ENCODE measurements around the gene PSD.

The PSD gene

GRCh38 chr10:102384053-102384452 lies 34.5 kb downstream of the PSD start:
- DNase-seq (ENCODE audit: low read depth), result no peak

- no peak for DNase-seq (ENCODE audit: low read depth)
Measured at GRCh38 chr10:102382871-102383270, 35.7 kb downstream of the PSD start.

- no peak for DNase-seq (ENCODE audit: low read depth)
Measured at GRCh38 chr10:102381983-102382382, 36.6 kb downstream of the PSD start.

GRCh38 chr10:102379383-102379782 lies 39.2 kb downstream of the PSD start:
- DNase-seq (ENCODE audit: low read depth), result no peak

- no peak for DNase-seq (ENCODE audit: low read depth)
Measured at GRCh38 chr10:102376901-102377300, 41.7 kb downstream of the PSD start.

- no peak for DNase-seq (ENCODE audit: low read depth)
Measured at GRCh38 chr10:102375867-102376266, 42.7 kb downstream of the PSD start.

GRCh38 chr10:102375250-102375649 lies 43.3 kb downstream of the PSD start:
- DNase-seq (ENCODE audit: low read depth), result no peak

GRCh38 chr10:102371295-102371694 lies 47.3 kb downstream of the PSD start:
- no peak for DNase-seq (ENCODE audit: low read depth)

- DNase-seq (ENCODE audit: low read depth), result no peak
Measured at GRCh38 chr10:102368077-102368476, 50.5 kb downstream of the PSD start.

- no peak for DNase-seq (ENCODE audit: low read depth)
Measured at GRCh38 chr10:102367441-102367840, 51.1 kb downstream of the PSD start.

- no peak for DNase-seq (ENCODE audit: low read depth)
Measured at GRCh38 chr10:102358712-102359382, 59.7 kb downstream of the PSD start.

GRCh38 chr10:102354451-102354850 lies 64.1 kb downstream of the PSD start:
- DNase-seq (ENCODE audit: low read depth), result no peak

Measured in stimulated activated CD4-positive, alpha-beta T cell treated with anti-CD3 and anti-CD28 coated beads, Interleukin-2, amount 100 ng/mL, for 4 hours (primary cell).